Panc1 (cell line): ENCODE results near the gene FRMD1. TPM values are rescaled to one million over a fixed set of nuclear protein-coding genes. Genes with fewer than 3 reads are reported as not detected.

Source experiments
- ATAC-seq: fragments of 200-7000 bp; cut with Tn5 transposase; 2 replicates; pipeline ENCODE4 v1.9.1; 2020; ENCODE audit warnings: mild to moderate bottlenecking, moderate library complexity
- BruUV-seq: library from RNA; stranded (reverse); fragments of 400-500 nt; replicated peaks from 2 replicates; lab custom pipeline; 2021; lab: Mats Ljungman, UMichigan
- CTCF ChIA-PET: fragments of 300-600 bp; sonication (Branson Sonifier 250); formaldehyde crosslinking; loops from one replicate; lab custom pipeline; 2022; ENCODE audit warnings: antibody characterized with exemption; lab: Charles Lee
- POLR2A ChIA-PET: fragments of 300-600 bp; sonication (Branson Sonifier 250); formaldehyde crosslinking; loops from one replicate; lab custom pipeline; 2022; ENCODE audit warnings: antibody characterized with exemption; lab: Charles Lee
- DNase-seq: peaks from one replicate; pipeline ENCODE4 v3.0.0-alpha.2; 2010; ENCODE audit warnings: low read depth, low spot score
- H3K27ac ChIP-seq: 2 replicates; pipeline ENCODE4 v1.5.1; 2011; ENCODE audit warnings: mild to moderate bottlenecking, low read length, inconsistent platforms
- H3K27me3 ChIP-seq: fragments of 200-500 bp; sonication (Bioruptor generic); 2 replicates; pipeline ENCODE4 v1.6.0; 2014; ENCODE audit warnings: low read length, inconsistent platforms; ENCODE audit not compliant: control insufficient read depth, insufficient read depth
- H3K36me3 ChIP-seq: fragments of 200-500 bp; sonication (Bioruptor generic); 2 replicates; pipeline ENCODE4 v1.5.1; 2014; ENCODE audit warnings: inconsistent platforms, mild to moderate bottlenecking, low read length, moderate library complexity; ENCODE audit not compliant: control insufficient read depth, insufficient read depth
- H3K4me1 ChIP-seq: 2 replicates; pipeline ENCODE4 v1.5.1; 2011; ENCODE audit warnings: inconsistent platforms, mild to moderate bottlenecking, low read length, moderate library complexity; ENCODE audit not compliant: control insufficient read depth, insufficient read depth
- H3K4me3 ChIP-seq, 2 experiments: 2 replicates each; pipeline ENCODE4 v1.5.1; 2011 to 2012; ENCODE audit warnings: low read depth in 2 of 2, low read length in 2 of 2, mild to moderate bottlenecking in 2 of 2, inconsistent platforms in 1 of 2, moderate library complexity in 1 of 2
- H3K9me3 ChIP-seq: fragments of 200-500 bp; sonication (Bioruptor generic); 2 replicates; pipeline ENCODE4 v1.5.1; 2014; ENCODE audit warnings: low read depth, mild to moderate bottlenecking, inconsistent platforms, low read length, moderate library complexity; ENCODE audit not compliant: control insufficient read depth, insufficient read depth
- CTCF ChIP-seq: fragments of 450-650 bp; IDR thresholded peaks from 2 replicates; pipeline ENCODE4 v1.5.1; 2017; ENCODE audit warnings: mild to moderate bottlenecking
- POLR2AphosphoS5 ChIP-seq: IDR thresholded peaks from 2 replicates; pipeline ENCODE4 v1.6.1; 2012; ENCODE audit warnings: mild to moderate bottlenecking, low read depth, low read length, moderate library complexity
- REST ChIP-seq, 2 experiments: IDR thresholded peaks; 2 replicates each; pipeline ENCODE4 v1.6.1; 2011 to 2012; ENCODE audit warnings: low read depth in 2 of 2, control low read depth in 1 of 2, low read length in 1 of 2, mild to moderate bottlenecking in 1 of 2, moderate library complexity in 1 of 2; ENCODE audit not compliant: insufficient read depth in 1 of 2
- SIN3A ChIP-seq: IDR thresholded peaks from 2 replicates; pipeline ENCODE4 v1.6.1; 2012; ENCODE audit warnings: low read depth, mild to moderate bottlenecking, low read length, moderate library complexity, borderline replicate concordance; ENCODE audit not compliant: insufficient read depth
- TCF7L2 ChIP-seq: IDR thresholded peaks from 2 replicates; pipeline ENCODE4 v1.6.1; 2011; ENCODE audit warnings: mild to moderate bottlenecking, low read depth, low read length, inconsistent platforms
- in situ Hi-C: cut with HindIII; loops from 2 replicates; pipeline ENCODE4 v1.10.0; 2016; ENCODE audit warnings: low sequenced_read_pairs, low pct_unique_long_range_greater_than_20kb
- intact Hi-C: fragments of 100-400 bp; cut with micrococcal nuclease; formaldehyde crosslinking; loops from one replicate; pipeline ENCODE4 v1.10.0; 2022; ENCODE audit not compliant: unreplicated experiment
- total RNA-seq: library from RNA; stranded (reverse); gene quantifications from one replicate; pipeline ENCODE4 v1.2.1, GENCODE V29; 2021; ENCODE audit not compliant: unreplicated experiment

FRMD1 gene
- total RNA-seq, 1 experiment from 2014 or later: 0.15 TPM

GRCh38 chr6:168097621-168098430 lies 18.8 kb upstream of the FRMD1 start:
- ChIA-PET POLR2A (no interaction called here), CTCF (no interaction called here)
- no peaks in the 10 kb centered on the region for H3K27me3 ChIP-seq
- no peaks in the 10 kb centered on the region for H3K4me1 ChIP-seq
- no peak overlapping the region for H3K4me3 ChIP-seq
- DNase-seq (no peak), ATAC-seq (no peak)
- no peak for TF ChIP-seq REST (IDR thresholded peaks at IDR 0.05; ENCODE audit: insufficient read depth in 1 of 2, low read depth in 2 of 2, low read length in 1 of 2)
- no peak for TF ChIP-seq POLR2AphosphoS5
- no peak for TF ChIP-seq CTCF
- TF ChIP-seq TCF7L2: no peak
- TF ChIP-seq SIN3A: no peak
- no TSS peak for BruUV-seq
- intact Hi-C loops: no loop called here
- in situ Hi-C loops: no loop called here
- no peaks in the 10 kb centered on the region for H3K36me3 ChIP-seq
- H3K9me3 ChIP-seq: no peaks in the 10 kb centered on the region
- H3K27ac ChIP-seq: no peak overlapping the region

- Histone ChIP-seq H3K4me1 (no peaks in the 10 kb centered on the region), H3K27ac (no peak overlapping the region), H3K4me3 (no peak overlapping the region), H3K27me3 (no peaks in the 10 kb centered on the region), H3K36me3 (no peaks in the 10 kb centered on the region), H3K9me3 (no peaks in the 10 kb centered on the region)
- intact Hi-C loops: no loop called here
- DNase-seq (no peak), ATAC-seq (no peak)
- ChIA-PET POLR2A (no interaction called here), CTCF (no interaction called here)
- BruUV-seq: no TSS peak
- TF ChIP-seq SIN3A (no peak), CTCF (no peak), REST (IDR thresholded peaks at IDR 0.05; ENCODE audit: insufficient read depth in 1 of 2, low read depth in 2 of 2, low read length in 1 of 2) (no peak), TCF7L2 (no peak), POLR2AphosphoS5 (no peak)
- in situ Hi-C loops: no loop called here
These were observed 18.2 kb upstream of the FRMD1 start for GRCh38 chr6:168097221-168097620.
